ENCODE measurements around the gene TNFRSF18.

- no peak for TF ChIP-seq CTCF (IDR thresholded peaks at IDR 0.05; ENCODE audit: low read depth, low read length, missing input control)
- no peak for TF ChIP-seq ZBTB33 (IDR thresholded peaks at IDR 0.05)
- no peak for TF ChIP-seq RAD21 (IDR thresholded peaks at IDR 0.05)
- TF ChIP-seq RXRA (IDR thresholded peaks at IDR 0.05) = no peak
- TF ChIP-seq GABPA (IDR thresholded peaks at IDR 0.05 in 1 of 2, conservative IDR thresholded peaks at IDR 0.05 in 1 of 2) = no peak
- TF ChIP-seq MAX (IDR thresholded peaks at IDR 0.05) = no peak
- TF ChIP-seq NR2F2 (IDR thresholded peaks at IDR 0.05) = no peak
- no peak for TF ChIP-seq JUND (IDR thresholded peaks at IDR 0.05)
- no peak for TF ChIP-seq YY1 (IDR thresholded peaks at IDR 0.05)
- TF ChIP-seq ATF3 (IDR thresholded peaks at IDR 0.05) = no peak
- TF ChIP-seq FOXA1 (IDR thresholded peaks at IDR 0.05) = no peak
- TF ChIP-seq SP1 (IDR thresholded peaks at IDR 0.05) = no peak
- no peak for TF ChIP-seq REST (IDR thresholded peaks at IDR 0.05)
Measured at GRCh38 chr1:1196431-1197187, 9.8 kb downstream of the TNFRSF18 start.
